HEK293T (cell line): ENCODE results near the gene NOXA1.

Experiments used
- CTCF ChIA-PET: fragments of 350-600 bp; formaldehyde crosslinking; extraction: SDS; loops from one replicate; lab custom pipeline; 2021; ENCODE audit warnings: antibody characterized with exemption, inconsistent platforms; lab: Yijun Ruan, JAX
- POLR2A ChIA-PET: fragments of 350-600 bp; formaldehyde crosslinking; extraction: SDS; loops from one replicate; lab custom pipeline; 2020; ENCODE audit warnings: antibody characterized with exemption, inconsistent platforms; lab: Yijun Ruan, JAX
- DNase-seq: peaks from one replicate; pipeline ENCODE4 v3.0.0; 2012; ENCODE audit warnings: mixed read lengths; ENCODE audit errors: extremely low spot score
- ARNT ChIP-seq: fragments of 450-650 bp; IDR thresholded peaks from 2 replicates; pipeline ENCODE4 v1.6.1; 2017; ENCODE audit warnings: mild to moderate bottlenecking
- BHLHE40 ChIP-seq: fragments of 450-650 bp; IDR thresholded peaks from 2 replicates; pipeline ENCODE4 v1.6.1; 2016; ENCODE audit warnings: mild to moderate bottlenecking, moderate library complexity, borderline replicate concordance
- CTBP1 ChIP-seq: fragments of 450-650 bp; IDR thresholded peaks from 2 replicates; pipeline ENCODE4 v1.6.1; 2016; ENCODE audit warnings: borderline replicate concordance
- ELF4 ChIP-seq: fragments of 450-650 bp; IDR thresholded peaks from 2 replicates; pipeline ENCODE4 v1.6.1; 2017; ENCODE audit warnings: antibody characterized with exemption
- FOXA1 ChIP-seq: fragments of 450-650 bp; IDR thresholded peaks from 2 replicates; pipeline ENCODE4 v1.6.1; 2016; ENCODE audit warnings: mild to moderate bottlenecking
- FOXK2 ChIP-seq: fragments of 450-650 bp; IDR thresholded peaks from 2 replicates; pipeline ENCODE4 v1.6.1; 2016; ENCODE audit warnings: mild to moderate bottlenecking
- FOXM1 ChIP-seq: fragments of 450-650 bp; IDR thresholded peaks from 2 replicates; pipeline ENCODE4 v1.6.1; 2017; ENCODE audit warnings: mild to moderate bottlenecking, borderline replicate concordance
- HDGF ChIP-seq: fragments of 450-650 bp; IDR thresholded peaks from 2 replicates; pipeline ENCODE4 v1.6.1; 2017; ENCODE audit warnings: antibody characterized with exemption, borderline replicate concordance
- L3MBTL2 ChIP-seq: fragments of 450-650 bp; conservative IDR thresholded peaks from 2 replicates; pipeline ENCODE4 v1.6.1; 2016; ENCODE audit warnings: mild to moderate bottlenecking
- LEF1 ChIP-seq: fragments of 450-650 bp; IDR thresholded peaks from 2 replicates; pipeline ENCODE4 v1.6.1; 2017; ENCODE audit warnings: mild to moderate bottlenecking, borderline replicate concordance
- NFRKB ChIP-seq: fragments of 450-650 bp; IDR thresholded peaks from 2 replicates; pipeline ENCODE4 v1.6.1; 2016; ENCODE audit warnings: mild to moderate bottlenecking, moderate library complexity
- PKNOX1 ChIP-seq: fragments of 450-650 bp; IDR thresholded peaks from 2 replicates; pipeline ENCODE4 v1.6.1; 2016
- SP1 ChIP-seq: fragments of 450-650 bp; IDR thresholded peaks from 2 replicates; pipeline ENCODE4 v1.6.1; 2017
- SUZ12 ChIP-seq: fragments of 450-650 bp; IDR thresholded peaks from 2 replicates; pipeline ENCODE4 v1.6.1; 2016; ENCODE audit warnings: mild to moderate bottlenecking
- TARDBP ChIP-seq: fragments of 450-650 bp; IDR thresholded peaks from 2 replicates; pipeline ENCODE4 v1.6.1; 2016
- ZNF384 ChIP-seq: fragments of 450-650 bp; IDR thresholded peaks from 2 replicates; pipeline ENCODE4 v1.6.1; 2016

Gene NOXA1

GRCh38 chr9:137478962-137479861 lies 56.0 kb downstream of the NOXA1 start:
- no peak for TF ChIP-seq CTBP1
- TF ChIP-seq FOXA1 = no peak
- no peak for TF ChIP-seq ARNT
- TF ChIP-seq L3MBTL2 = no peak
- no peak for TF ChIP-seq SP1
- TF ChIP-seq ZNF384 = no peak
- no peak for TF ChIP-seq LEF1
- no peak for TF ChIP-seq ELF4
- TF ChIP-seq BHLHE40 = no peak
- no peak for TF ChIP-seq FOXK2
- no peak for TF ChIP-seq SUZ12
- TF ChIP-seq FOXM1 = no peak
- no peak for TF ChIP-seq NFRKB
- TF ChIP-seq PKNOX1 = no peak
- TF ChIP-seq TARDBP = no peak
- TF ChIP-seq HDGF = no peak
- POLR2A ChIA-PET = no interaction called here
- no peak for DNase-seq
- CTCF ChIA-PET = no interaction called here

- TF ChIP-seq PKNOX1 (no peak), FOXK2 (no peak), NFRKB (no peak), SP1 (no peak), CTBP1 (no peak), L3MBTL2 (no peak), HDGF (no peak), FOXA1 (no peak), LEF1 (no peak)
- DNase-seq = no peak
- ChIA-PET CTCF (no interaction called here), POLR2A (no interaction called here)
These were observed 56.9 kb downstream of the NOXA1 start for GRCh38 chr9:137479892-137480685.

- POLR2A ChIA-PET = interaction anchor here (1.3 kb wide), 1 partner anchor 22 kb away, joined by 5 read pairs; the partner anchor contains the start of gene NSMF
These were observed 57.8 kb downstream of the NOXA1 start for GRCh38 chr9:137480686-137481683.

DNA sequence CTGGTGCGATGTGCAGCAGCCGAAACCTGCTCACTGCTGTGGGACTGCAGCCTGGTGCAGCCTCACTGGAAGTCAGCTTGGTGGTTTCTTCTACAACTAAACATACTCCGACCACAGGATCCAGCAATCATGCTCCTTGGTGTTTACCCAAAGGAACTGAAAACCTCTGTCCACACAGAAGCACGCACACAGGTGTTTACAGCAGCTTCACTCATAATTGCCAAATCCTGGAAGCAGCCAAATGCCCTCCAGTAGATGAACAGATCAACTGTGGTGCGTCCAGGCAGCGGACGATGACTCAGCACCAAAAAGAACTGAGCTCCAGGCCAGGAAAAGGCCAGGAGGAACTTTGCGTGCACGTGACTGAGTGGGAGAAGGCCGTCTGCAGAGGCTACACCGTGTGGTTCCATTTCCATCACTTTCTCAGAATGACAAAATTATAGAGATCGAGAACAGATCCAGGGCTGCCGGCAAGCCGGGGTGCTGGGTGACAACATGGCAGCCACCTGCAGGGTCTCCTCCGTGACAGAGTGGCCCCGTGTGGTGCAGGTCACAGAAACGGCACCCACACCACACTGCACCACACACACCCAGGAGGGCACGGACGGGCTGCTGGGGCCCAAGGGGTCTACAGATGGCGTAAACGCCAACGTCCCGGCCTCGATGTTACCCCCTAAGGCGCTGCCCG lies 59.0 kb downstream of the NOXA1 start:
- POLR2A ChIA-PET = interaction anchor here (1.3 to 1.5 kb wide), 2 partner anchors 23 to 26 kb away, joined by 4 to 5 read pairs; partner anchors contain the start of gene NSMF
- TF ChIP-seq CTBP1 (no peak), SUZ12 (no peak), FOXM1 (no peak), ELF4 (no peak), L3MBTL2 (no peak), LEF1 (no peak), ARNT (no peak), NFRKB (no peak), TARDBP (no peak), HDGF (no peak), PKNOX1 (no peak), FOXK2 (no peak), ZNF384 (no peak)
- CTCF ChIA-PET = interaction anchor here (0.6 kb wide), 1 partner anchor 31 kb away, joined by 4 read pairs; no protein-coding TSS in a partner anchor
- no peak for DNase-seq

More at GRCh38 chr9:137480686-137481683, 57.8 kb downstream of the NOXA1 start:
- CTCF ChIA-PET = no interaction called here
- no peak for TF ChIP-seq FOXA1
- TF ChIP-seq ZNF384 = no peak
- no peak for TF ChIP-seq FOXK2
- no peak for TF ChIP-seq ARNT
- no peak for TF ChIP-seq SUZ12
- TF ChIP-seq NFRKB = no peak
- DNase-seq = no peak
